Measurements from ENCODE around the gene MTG1. TPM values are rescaled to one million over a fixed set of nuclear protein-coding genes. Genes with fewer than 3 reads are reported as not detected.
A peak's percentile ranks its signal among the peaks of the same experiment; 100 is the strongest.

The MTG1 gene
- total and polyA plus RNA-seq, 2 donors (not counting 1 experiment from before 2014, with no cell fraction given) = 90.0 to 117 TPM

- Histone ChIP-seq H3K36me3 (replicated peaks in 1 of 2; ENCODE audit: control extremely low read depth in 1 of 2, control insufficient read depth in 1 of 2, extremely low read depth in 1 of 2, insufficient read depth in 2 of 2, low read length in 1 of 2) (peaks cover 0 to 10% of the 10 kb centered on the region in 2 experiments), H3K27ac (ENCODE audit: low read length in 2 of 2) (no peak overlapping the region), H3K27me3 (replicated peaks in 1 of 4; ENCODE audit: control extremely low read depth in 1 of 4, control insufficient read depth in 3 of 4, insufficient read depth in 4 of 4, low read length in 3 of 4) (no peaks in the 10 kb centered on the region), H3K4me1 (ENCODE audit: control insufficient read depth in 2 of 2, insufficient read depth in 2 of 2, low read length in 2 of 2) (peaks cover 20 to 39% of the 10 kb centered on the region in 2 donors), H3K4me3 (ENCODE audit: control extremely low read depth in 1 of 5, extremely low read depth in 1 of 5, insufficient read depth in 1 of 5, low read depth in 2 of 5, low read length in 4 of 5) (no peak overlapping the region), H3K4me2 (replicated peaks; ENCODE audit: low read depth, low read length, poor library complexity, severe bottlenecking) (no peak overlapping the region), H3K9ac (ENCODE audit: low read length) (no peak overlapping the region), H3K9me3 (ENCODE audit: control extremely low read depth in 1 of 3, control insufficient read depth in 2 of 3, insufficient read depth in 1 of 3, low read length in 2 of 3) (peaks cover 0 to 17% (median 0%) of the 10 kb centered on the region in 3 donors), H4K20me1 (ENCODE audit: control insufficient read depth, insufficient read depth, low read length, poor library complexity, severe bottlenecking) (peaks cover 21% of the 10 kb centered on the region), H2AFZ (ENCODE audit: insufficient read depth, low read depth, low read length, poor library complexity, severe bottlenecking) (no peak overlapping the region), H3K79me2 (ENCODE audit: control insufficient read depth, insufficient read depth, low read length) (peaks cover 24% of the 10 kb centered on the region)
- ATAC-seq (ENCODE audit: low read depth) = no peak
- intact Hi-C loops (cut with micrococcal nuclease) = loop anchor here (1.0 to 5.0 kb wide), 4 partner anchors 15 to 51 kb away; partner anchors contain the start of genes ECHS1, MTG1, TUBGCP2 and ZNF511
- peak overlapping the region; percentile 53 for H3K4me3 Mint-ChIP-seq
- no peak for DNase-seq
- no peak for TF ChIP-seq CTCF (IDR thresholded peaks at IDR 0.05)
- TF ChIP-seq EZH2 (IDR thresholded peaks at IDR 0.05; ENCODE audit: borderline replicate concordance, insufficient read depth, low read depth, low read length, poor library complexity, severe bottlenecking) = no peak
- 89% methylated on average over 41 of the region's 41 CpGs for WGBS (ENCODE audit: insufficient coverage)
- H3K9me3 Mint-ChIP-seq (ENCODE audit: insufficient read depth) = no peaks in the 10 kb centered on the region
- no peak overlapping the region for H3K27ac Mint-ChIP-seq
- H3K27me3 Mint-ChIP-seq = no peaks in the 10 kb centered on the region
- CTCF ChIA-PET = interaction anchor here (1.0 to 3.6 kb wide), 5 partner anchors 12 to 161 kb away, joined by 3 to 18 read pairs (median 3); partner anchors contain the start of gene MTG1
- peaks cover 30% of the 10 kb centered on the region for H3K4me1 Mint-ChIP-seq
- POLR2A ChIA-PET = interaction anchor here (1.0 to 1.7 kb wide), 2 partner anchors 15 to 33 kb away, joined by 5 to 11 read pairs; partner anchors contain the start of gene ECHS1
These were observed 35.6 kb upstream of the MTG1 start for GRCh38 chr10:133358162-133358924.

- H3K4me2 ChIP-seq (replicated peaks; ENCODE audit: low read depth, low read length, poor library complexity, severe bottlenecking) = no peak overlapping the region
These were observed 35.0 kb upstream of the MTG1 start for GRCh38 chr10:133358925-133359310.

More at GRCh38 chr10:133358925-133359310, 35.0 kb upstream of the MTG1 start:
- H3K27ac Mint-ChIP-seq = no peak overlapping the region
- no peak for ATAC-seq (ENCODE audit: low read depth)
- Histone ChIP-seq H3K27ac (ENCODE audit: low read length in 2 of 2) (no peak overlapping the region), H3K4me1 (ENCODE audit: control insufficient read depth in 2 of 2, insufficient read depth in 2 of 2, low read length in 2 of 2) (peaks cover 20 to 39% of the 10 kb centered on the region in 2 donors), H3K79me2 (ENCODE audit: control insufficient read depth, insufficient read depth, low read length) (peaks cover 24% of the 10 kb centered on the region), H2AFZ (ENCODE audit: insufficient read depth, low read depth, low read length, poor library complexity, severe bottlenecking) (no peak overlapping the region), H3K9me3 (ENCODE audit: control extremely low read depth in 1 of 3, control insufficient read depth in 2 of 3, insufficient read depth in 1 of 3, low read length in 2 of 3) (peaks cover 0 to 17% (median 0%) of the 10 kb centered on the region in 3 donors), H3K27me3 (replicated peaks in 1 of 4; ENCODE audit: control extremely low read depth in 1 of 4, control insufficient read depth in 3 of 4, insufficient read depth in 4 of 4, low read length in 3 of 4) (no peaks in the 10 kb centered on the region), H4K20me1 (ENCODE audit: control insufficient read depth, insufficient read depth, low read length, poor library complexity, severe bottlenecking) (peaks cover 21% of the 10 kb centered on the region), H3K36me3 (replicated peaks in 1 of 2; ENCODE audit: control extremely low read depth in 1 of 2, control insufficient read depth in 1 of 2, extremely low read depth in 1 of 2, insufficient read depth in 2 of 2, low read length in 1 of 2) (peaks cover 0 to 10% of the 10 kb centered on the region in 2 experiments), H3K9ac (ENCODE audit: low read length) (no peak overlapping the region), H3K4me3 (ENCODE audit: control extremely low read depth in 1 of 5, extremely low read depth in 1 of 5, insufficient read depth in 1 of 5, low read depth in 2 of 5, low read length in 4 of 5) (no peak overlapping the region)
- TF ChIP-seq EZH2 (IDR thresholded peaks at IDR 0.05; ENCODE audit: borderline replicate concordance, insufficient read depth, low read depth, low read length, poor library complexity, severe bottlenecking) (no peak), CTCF (IDR thresholded peaks at IDR 0.05) (no peak)
- no peaks in the 10 kb centered on the region for H3K9me3 Mint-ChIP-seq (ENCODE audit: insufficient read depth)
- CTCF ChIA-PET = interaction anchor here (1.0 to 3.6 kb wide), 3 partner anchors 11 to 161 kb away, joined by 3 to 18 read pairs (median 3); no protein-coding TSS in a partner anchor
- H3K4me1 Mint-ChIP-seq = peaks cover 30% of the 10 kb centered on the region
- H3K4me3 Mint-ChIP-seq = peak overlapping the region; percentile 53
- H3K27me3 Mint-ChIP-seq = no peaks in the 10 kb centered on the region
- 95% methylated on average over 10 of the region's 11 CpGs for WGBS (ENCODE audit: insufficient coverage)
- intact Hi-C loops (cut with micrococcal nuclease) = loop anchor here (1.0 to 5.0 kb wide), 4 partner anchors 14 to 52 kb away; partner anchors contain the start of genes ECHS1, MTG1, TUBGCP2 and ZNF511
- DNase-seq = no peak
- POLR2A ChIA-PET = interaction anchor here (1.3 kb wide), 1 partner anchor 16 kb away, joined by 3 read pairs; no protein-coding TSS in a partner anchor

All from B cell (primary cell).